AG04450 (cell line): ENCODE measurements around the gene SNAPC3. TPM values are rescaled to one million over a fixed set of nuclear protein-coding genes. Genes with fewer than 3 reads are reported as not detected.

Experiments
- CTCF ChIA-PET: fragments of 300-600, 350-600 bp; formaldehyde crosslinking; extraction: SDS; loops from one replicate; lab custom pipeline; 2022; ENCODE audit warnings: antibody characterized with exemption, inconsistent platforms; lab: Charles Lee
- POLR2A ChIA-PET: fragments of 350-600 bp; formaldehyde crosslinking; extraction: SDS; loops from one replicate; lab custom pipeline; 2021; ENCODE audit warnings: antibody characterized with exemption, inconsistent platforms; lab: Yijun Ruan, JAX
- DNase-seq: peaks from one replicate; pipeline ENCODE4 v3.0.0-alpha.2; 2011; ENCODE audit warnings: low read depth, low spot score
- H3K27ac ChIP-seq: one replicate; pipeline ENCODE4 v1.5.1; 2012; ENCODE audit warnings: low read depth, low read length, control low read depth
- H3K27me3 ChIP-seq: one replicate; pipeline ENCODE4 v1.6.0; 2012; ENCODE audit warnings: low read length; ENCODE audit not compliant: control insufficient read depth, insufficient read depth
- H3K4me3 ChIP-seq: 2 replicates; pipeline ENCODE4 v1.5.1; 2011; ENCODE audit warnings: mild to moderate bottlenecking, low read depth, low read length, control low read depth
- H3K9me3 ChIP-seq: 2 replicates; pipeline ENCODE4 v1.5.1; 2012; ENCODE audit warnings: low read length; ENCODE audit not compliant: control insufficient read depth, insufficient read depth
- CTCF ChIP-seq: IDR thresholded peaks from 2 replicates; pipeline ENCODE4 v1.5.1; 2011; ENCODE audit warnings: low read depth, low read length, control low read depth, inconsistent platforms
- polyA plus RNA-seq: library from polyadenylated mRNA; depleted of rRNA; stranded (reverse); fragments of >200 nt; gene quantifications from 2 replicates; pipeline ENCODE4 v1.2.3, GENCODE V29; 2011

SNAPC3 gene
- polyA plus RNA-seq, 1 experiment, result 45.3 TPM

- ChIA-PET POLR2A (no interaction called here), CTCF (interaction anchor here (0.8 to 1.0 kb wide), 2 partner anchors 162 to 166 kb away, joined by 3 read pairs; no protein-coding TSS in a partner anchor)
- H3K4me3 ChIP-seq, result no peak overlapping the region
- H3K9me3 ChIP-seq, result peaks cover 4% of the 10 kb centered on the region; the same call in 1 of the 2 replicates
- H3K27me3 ChIP-seq, result no peaks in the 10 kb centered on the region
- H3K27ac ChIP-seq, result no peak overlapping the region
- no peak for DNase-seq
- no peak for TF ChIP-seq CTCF
Observed at GRCh38 chr9:15444141-15444540, 21.5 kb downstream of the SNAPC3 start.

- no peak for DNase-seq
- ChIA-PET POLR2A (no interaction called here), CTCF (no interaction called here)
- Histone ChIP-seq H3K27ac (no peak overlapping the region), H3K9me3 (no peaks in the 10 kb centered on the region), H3K4me3 (no peak overlapping the region), H3K27me3 (no peaks in the 10 kb centered on the region)
- no peak for TF ChIP-seq CTCF
Observed at GRCh38 chr9:15453956-15454355, 31.3 kb downstream of the SNAPC3 start.

- no peaks in the 10 kb centered on the region for H3K27me3 ChIP-seq
- no peak overlapping the region for H3K4me3 ChIP-seq
- TF ChIP-seq CTCF, result no peak
- no peaks in the 10 kb centered on the region for H3K9me3 ChIP-seq
- no peak overlapping the region for H3K27ac ChIP-seq
- ChIA-PET CTCF (interaction anchor here (1.0 to 1.3 kb wide), 2 partner anchors 10 to 251 kb away, joined by 3 to 4 read pairs; no protein-coding TSS in a partner anchor), POLR2A (no interaction called here)
- no peak for DNase-seq
Observed at GRCh38 chr9:15461056-15461455, 38.4 kb downstream of the SNAPC3 start.

GRCh38 chr9:15461601-15462000 is 38.9 kb downstream of the SNAPC3 start:
- DNase-seq, result no peak
- H3K27me3 ChIP-seq, result no peaks in the 10 kb centered on the region
- no peak overlapping the region for H3K27ac ChIP-seq
- H3K9me3 ChIP-seq, result no peaks in the 10 kb centered on the region
- POLR2A ChIA-PET, result no interaction called here
- no peak for TF ChIP-seq CTCF
- CTCF ChIA-PET, result no interaction called here
- H3K4me3 ChIP-seq, result no peak overlapping the region

GRCh38 chr9:15468145-15468544 is 45.5 kb downstream of the SNAPC3 start:
- ChIA-PET CTCF (interaction anchor here (0.7 to 3.6 kb wide), 3 partner anchors 89 to 255 kb away, joined by 3 to 13 read pairs (median 9); no protein-coding TSS in a partner anchor), POLR2A (no interaction called here)
- no peaks in the 10 kb centered on the region for H3K9me3 ChIP-seq
- H3K4me3 ChIP-seq, result no peak overlapping the region
- no peak for DNase-seq
- no peaks in the 10 kb centered on the region for H3K27me3 ChIP-seq
- TF ChIP-seq CTCF, result no peak
- H3K27ac ChIP-seq, result no peak overlapping the region
